HG03159 (cell line): Measurements from ENCODE around the gene RICTOR.

Experiments
- ATAC-seq: cut with Tn5 transposase; IDR thresholded peaks from one replicate; pipeline ENCODE4 v1.9.1; 2021; ENCODE audit warnings: mild to moderate bottlenecking, moderate library complexity; ENCODE audit not compliant: unreplicated experiment

Gene RICTOR

GRCh38 chr5:39074017-39074814, at the start of gene RICTOR:
TSS of gene RICTOR (minus strand) at chr5:39074399. CDS start at chr5:39074377, 22 bp downstream.
- peak; percentile 70 for ATAC-seq

GRCh38 chr5:39121922-39122321, 47.7 kb upstream of the RICTOR start:
- ATAC-seq = no peak

- ATAC-seq = no peak
These were observed 47.1 kb upstream of the RICTOR start for GRCh38 chr5:39121315-39121714.

GRCh38 chr5:39120052-39120420, 45.8 kb upstream of the RICTOR start:
- no peak for ATAC-seq

GRCh38 chr5:39119404-39120051, 45.3 kb upstream of the RICTOR start:
- no peak for ATAC-seq

GRCh38 chr5:39118638-39119037, 44.4 kb upstream of the RICTOR start:
- ATAC-seq = no peak

- no peak for ATAC-seq
These were observed 43.2 kb upstream of the RICTOR start for GRCh38 chr5:39117401-39117800.

GRCh38 chr5:39116344-39117170, 42.4 kb upstream of the RICTOR start:
- no peak for ATAC-seq

GRCh38 chr5:39115644-39116343, 41.6 kb upstream of the RICTOR start:
- no peak for ATAC-seq

- no peak for ATAC-seq
These were observed 40.0 kb upstream of the RICTOR start for GRCh38 chr5:39114155-39114554.

GRCh38 chr5:39113354-39113953, 39.3 kb upstream of the RICTOR start:
- ATAC-seq = no peak

- ATAC-seq = no peak
These were observed 35.4 kb upstream of the RICTOR start for GRCh38 chr5:39109606-39110005.

- no peak for ATAC-seq
These were observed 34.8 kb upstream of the RICTOR start for GRCh38 chr5:39108987-39109386.

GRCh38 chr5:39107350-39107749, 33.2 kb upstream of the RICTOR start:
- ATAC-seq = no peak

GRCh38 chr5:39106322-39106721, 32.1 kb upstream of the RICTOR start:
- ATAC-seq = no peak

GRCh38 chr5:39104221-39104620, 30.0 kb upstream of the RICTOR start:
- no peak for ATAC-seq

GRCh38 chr5:39102684-39103155, 28.5 kb upstream of the RICTOR start:
- no peak for ATAC-seq

GRCh38 chr5:39100851-39101396, 26.7 kb upstream of the RICTOR start:
- ATAC-seq = no peak

- no peak for ATAC-seq
These were observed 26.2 kb upstream of the RICTOR start for GRCh38 chr5:39100301-39100850.

- ATAC-seq = no peak
These were observed 25.6 kb upstream of the RICTOR start for GRCh38 chr5:39099831-39100230.
